Stimulated activated CD4-positive, alpha-beta T cell treated with anti-CD3 and anti-CD28 coated beads, Interleukin-2, amount 100 ng/mL, for 48 hours (primary cell): Measurements from ENCODE around the gene LMNTD2.

Experiments
- DNase-seq, 2 donors: peaks; one replicate each; pipeline ENCODE4 v3.0.0-alpha.2; 2020

LMNTD2 gene

DNA sequence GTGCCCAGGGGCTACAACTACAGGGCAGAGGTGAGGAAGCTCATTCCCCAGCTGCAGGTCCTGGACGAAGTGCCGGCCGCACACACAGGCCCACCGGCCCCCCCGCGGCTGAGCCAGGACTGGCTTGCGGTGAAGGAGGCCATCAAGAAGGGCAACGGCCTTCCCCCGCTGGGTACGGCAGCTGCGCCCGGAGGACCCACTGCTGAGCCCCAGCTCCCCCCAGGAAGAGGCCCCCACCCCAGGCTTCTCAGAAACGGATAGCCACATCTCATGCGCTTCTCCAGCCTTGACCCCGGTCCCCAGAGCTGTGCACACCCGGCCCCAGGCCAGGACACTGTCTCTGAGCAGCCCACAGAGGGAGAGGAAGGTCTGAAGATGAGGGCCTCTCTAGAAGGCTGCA, 9.4 kb downstream of the LMNTD2 start:
- no peak for DNase-seq

DNA sequence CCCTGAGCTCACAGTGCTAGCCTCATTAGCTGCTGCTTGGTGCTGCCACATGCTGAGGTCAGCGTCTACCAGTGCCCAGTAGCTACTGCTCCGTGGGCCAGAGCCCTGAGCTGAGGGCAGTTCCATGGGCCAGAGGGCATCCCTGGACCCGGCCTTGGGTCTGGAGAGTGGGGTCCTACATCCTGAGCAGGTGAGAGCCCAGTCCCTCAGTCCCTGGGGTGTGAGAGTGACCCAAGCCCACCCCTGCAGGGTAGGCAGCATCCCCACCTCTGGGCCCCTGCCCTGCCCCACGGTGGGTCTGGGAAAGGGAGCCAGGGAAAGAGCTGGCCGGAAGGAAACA, 9.8 kb downstream of the LMNTD2 start:
- DNase-seq = no peak

DNA sequence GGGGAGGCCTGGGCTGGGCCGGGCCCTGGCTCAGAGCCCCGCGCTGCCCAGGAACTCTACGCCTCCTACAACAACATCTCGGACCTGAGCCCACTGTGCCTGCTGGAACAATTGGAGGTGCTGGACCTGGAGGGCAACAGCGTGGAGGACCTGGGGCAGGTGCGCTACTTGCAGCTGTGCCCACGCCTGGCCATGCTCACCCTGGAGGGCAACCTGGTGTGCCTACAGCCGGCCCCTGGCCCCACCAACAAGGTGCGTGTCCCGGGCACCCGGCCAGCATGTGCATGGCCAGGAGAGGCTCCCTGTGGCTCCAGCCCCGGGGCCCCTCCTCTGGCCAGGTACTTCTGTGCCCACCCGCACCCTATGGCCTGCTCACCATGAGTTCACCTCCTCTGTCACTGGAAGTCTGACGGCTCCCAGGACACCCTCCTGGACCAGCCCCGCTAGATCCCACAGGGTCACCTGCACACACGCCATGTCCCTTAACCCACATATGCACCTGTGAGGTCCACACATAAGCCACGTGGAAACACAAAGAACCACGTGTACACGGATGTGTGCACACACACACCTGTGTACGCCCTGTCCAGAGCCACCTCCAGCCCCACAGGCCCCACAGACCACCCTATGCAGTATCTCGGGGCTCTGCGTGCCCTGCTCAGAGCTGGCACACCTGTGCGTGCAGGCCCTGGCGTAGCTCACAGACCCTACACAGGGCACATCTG, 10.4 kb downstream of the LMNTD2 start:
- no peak for DNase-seq

DNA sequence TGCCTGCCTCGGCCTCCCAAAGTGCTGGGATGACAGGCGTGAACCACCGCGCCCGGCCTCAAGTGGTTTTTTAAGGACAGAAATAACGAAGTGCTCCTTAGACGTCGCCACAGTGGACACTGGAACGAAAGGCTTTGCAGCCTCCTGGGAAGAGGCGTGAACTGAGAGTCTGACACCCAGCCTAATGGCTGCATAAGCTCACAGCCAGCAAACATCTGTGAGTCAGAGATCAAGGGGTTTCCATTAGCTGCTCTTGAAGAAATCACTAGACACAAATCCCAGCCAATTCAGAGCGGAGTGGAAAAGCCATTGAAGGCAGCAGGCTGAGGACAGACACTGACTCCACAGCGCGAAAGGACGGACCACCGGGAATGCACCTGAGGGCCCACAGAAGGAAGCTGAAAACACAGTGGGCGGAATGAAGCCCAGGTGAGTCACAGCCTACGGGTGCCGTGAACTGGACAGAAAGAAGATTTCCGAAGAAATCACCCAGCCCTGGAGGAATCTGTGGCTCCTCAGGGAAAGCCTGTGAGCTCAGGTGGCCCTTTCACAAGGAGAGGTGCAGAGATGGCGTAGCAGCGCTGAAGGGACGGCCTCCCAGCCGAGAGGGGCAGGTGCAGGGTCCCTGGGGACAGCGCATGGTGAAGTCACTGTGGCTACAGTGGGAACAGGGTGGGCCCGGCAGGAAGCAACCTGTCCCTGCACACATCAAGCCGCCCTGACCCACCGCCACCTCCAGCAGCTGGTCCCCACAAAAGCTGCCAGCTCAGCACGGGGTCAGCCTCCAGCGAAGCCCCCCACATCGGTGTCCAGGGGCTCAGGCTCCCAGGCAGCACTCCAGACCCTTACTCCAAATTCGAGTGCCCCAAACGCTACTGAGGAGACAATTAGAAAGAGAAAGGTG, 11.6 kb downstream of the LMNTD2 start:
- DNase-seq = no peak

DNA sequence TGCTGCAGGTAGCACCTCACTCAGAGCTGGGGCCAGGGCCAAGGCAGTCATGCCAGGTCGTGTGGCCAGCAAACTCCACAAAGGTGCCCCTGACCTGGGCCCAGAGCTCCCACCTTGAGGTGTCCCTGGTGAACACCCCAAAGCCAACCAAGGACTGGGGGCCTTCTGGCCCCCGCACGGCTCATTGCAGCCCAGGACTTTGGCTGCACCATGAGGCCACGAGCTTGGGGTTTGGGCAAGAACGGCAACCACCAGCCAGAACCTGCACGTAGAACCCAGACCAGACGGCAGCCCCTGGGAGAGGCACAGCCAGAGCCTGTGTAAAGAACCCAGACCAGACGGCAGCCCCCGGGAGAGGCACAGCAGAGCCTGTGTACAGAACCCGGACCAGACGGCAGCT, 15.4 kb downstream of the LMNTD2 start:
- no peak for DNase-seq

DNA sequence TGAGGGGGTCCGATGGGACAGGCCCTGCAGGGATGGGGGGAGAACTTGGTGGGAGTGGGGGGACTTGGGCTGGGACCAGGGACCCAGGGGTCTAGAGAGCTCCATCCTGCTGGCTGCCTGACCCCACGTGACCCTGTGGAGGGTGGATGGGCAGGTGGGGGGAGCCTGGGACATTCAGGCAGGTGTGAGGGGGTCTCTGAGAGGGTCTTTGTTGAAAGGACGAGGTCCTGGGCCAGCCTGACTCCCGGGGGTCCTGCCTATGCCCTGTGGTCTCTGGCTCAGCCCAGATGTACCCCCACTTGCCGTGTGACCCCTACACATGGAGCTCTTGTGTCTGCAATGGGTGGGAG, 15.7 kb downstream of the LMNTD2 start:
- DNase-seq = no peak

DNA sequence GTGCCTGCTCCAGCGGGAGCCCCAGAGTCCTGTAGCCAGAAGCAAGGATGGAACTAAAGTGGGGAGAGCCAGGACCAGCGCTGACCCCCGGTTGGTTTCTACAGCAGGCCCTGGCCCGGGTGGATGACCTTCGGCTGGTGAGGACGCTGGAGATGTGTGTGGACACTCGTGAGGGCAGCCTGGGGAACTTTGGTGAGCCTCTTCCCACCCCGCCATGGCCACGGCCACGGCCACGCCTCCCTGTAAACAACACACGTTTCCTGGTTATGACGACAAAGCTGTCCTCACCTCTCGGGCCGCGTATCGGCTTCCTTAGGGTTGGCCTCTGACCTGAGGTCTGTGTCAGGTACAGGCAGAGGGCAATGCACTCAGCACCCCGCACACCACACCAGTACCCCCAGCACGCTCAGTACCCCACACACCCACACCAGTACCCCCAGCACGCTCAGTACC, 19.1 kb downstream of the LMNTD2 start:
- no peak for DNase-seq

DNA sequence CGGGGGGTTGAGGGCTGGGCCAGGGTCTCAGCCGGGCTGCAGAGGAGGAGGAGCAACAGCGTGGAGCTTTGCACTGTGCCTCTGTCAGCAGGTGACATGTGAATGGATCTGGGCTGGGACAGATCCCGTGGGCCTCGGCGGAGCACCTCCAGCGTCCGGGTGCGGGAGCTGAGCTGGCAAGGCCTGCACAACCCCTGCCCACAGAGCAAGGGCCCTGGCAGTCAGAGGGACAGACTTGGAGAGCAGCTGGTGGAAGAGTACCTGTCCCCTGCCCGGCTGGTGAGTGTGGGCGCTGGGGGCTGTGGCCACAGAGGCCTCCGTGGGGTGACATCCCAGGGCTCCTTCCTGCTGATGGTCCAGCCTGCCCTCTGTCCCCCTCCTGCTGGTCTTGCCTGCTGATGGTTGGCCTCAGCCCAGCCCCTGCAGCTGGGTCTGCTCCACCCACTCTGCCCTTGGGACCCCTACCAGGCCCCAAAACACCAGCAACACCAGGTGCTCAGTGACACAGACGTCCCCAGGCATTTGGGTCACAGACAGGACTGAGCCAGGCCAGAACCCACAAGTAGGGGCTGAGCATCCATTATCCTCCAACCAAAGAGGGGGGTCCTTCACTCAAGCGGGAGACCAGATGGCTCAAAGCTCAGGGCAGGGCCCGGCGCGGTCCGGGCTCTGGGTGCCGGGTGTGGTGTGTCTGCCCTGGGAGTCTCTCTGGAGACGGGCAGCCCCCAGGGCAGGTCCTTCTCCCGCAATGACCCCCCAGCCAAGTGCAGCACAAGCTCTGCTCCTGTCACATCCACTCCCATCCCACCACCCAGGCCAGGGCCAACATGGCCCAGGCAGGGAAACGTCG, 19.7 kb downstream of the LMNTD2 start:
- no peak for DNase-seq

DNA sequence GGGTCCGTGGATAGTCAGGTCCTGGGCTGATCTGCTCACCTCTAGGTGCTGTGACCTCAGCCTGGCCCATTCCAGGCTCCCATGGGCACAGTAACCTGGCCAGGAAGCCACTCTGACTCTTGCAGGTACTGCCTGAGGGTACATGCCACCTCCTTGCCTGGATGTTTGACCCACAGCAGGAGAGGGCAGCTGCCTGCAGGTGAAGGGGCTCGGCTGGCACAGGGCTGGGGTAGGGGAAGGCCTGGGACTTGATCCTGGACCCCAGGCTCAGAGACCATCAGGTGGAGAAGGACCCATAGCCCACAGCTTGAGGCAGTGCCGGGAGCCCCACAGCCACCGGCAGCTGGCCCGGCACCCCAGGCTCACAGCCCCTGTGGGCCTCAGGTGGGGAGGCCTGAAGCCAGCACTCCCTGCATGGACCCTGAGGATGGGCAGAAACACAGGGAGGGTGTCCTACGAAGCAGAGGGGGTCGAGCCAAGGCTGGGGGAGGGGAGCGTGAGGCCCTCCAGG, 20.5 kb downstream of the LMNTD2 start:
- DNase-seq = no peak

DNA sequence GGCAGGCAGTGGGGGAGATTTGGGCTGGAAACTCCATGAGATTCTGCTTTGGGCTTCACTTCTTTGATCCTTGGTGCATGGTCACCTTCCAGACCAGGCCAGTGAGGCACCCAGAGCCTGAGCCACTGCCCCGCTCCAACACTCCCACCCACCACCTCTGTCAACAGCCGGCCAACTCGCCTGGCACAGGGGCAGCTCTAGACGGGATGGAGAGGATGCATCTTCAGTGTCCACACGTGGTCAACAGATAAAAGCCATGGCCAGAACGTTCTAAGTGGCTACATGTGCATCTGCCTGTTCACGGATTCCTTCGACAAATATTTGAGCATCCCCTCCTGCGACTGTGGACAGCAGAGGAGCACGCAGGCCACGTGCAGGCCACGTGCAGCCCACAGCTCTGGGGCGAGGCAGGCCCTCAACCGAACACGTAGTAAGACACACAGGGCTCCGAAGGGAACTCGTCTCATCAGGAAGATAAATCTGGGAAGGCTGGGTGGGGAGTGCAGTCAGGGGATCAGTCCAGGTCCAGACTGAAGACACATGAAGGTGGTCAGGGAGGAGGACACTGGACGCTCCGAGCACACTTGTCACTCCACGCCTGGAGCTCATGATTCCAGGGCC, 22.0 kb downstream of the LMNTD2 start:
- DNase-seq = no peak

DNA sequence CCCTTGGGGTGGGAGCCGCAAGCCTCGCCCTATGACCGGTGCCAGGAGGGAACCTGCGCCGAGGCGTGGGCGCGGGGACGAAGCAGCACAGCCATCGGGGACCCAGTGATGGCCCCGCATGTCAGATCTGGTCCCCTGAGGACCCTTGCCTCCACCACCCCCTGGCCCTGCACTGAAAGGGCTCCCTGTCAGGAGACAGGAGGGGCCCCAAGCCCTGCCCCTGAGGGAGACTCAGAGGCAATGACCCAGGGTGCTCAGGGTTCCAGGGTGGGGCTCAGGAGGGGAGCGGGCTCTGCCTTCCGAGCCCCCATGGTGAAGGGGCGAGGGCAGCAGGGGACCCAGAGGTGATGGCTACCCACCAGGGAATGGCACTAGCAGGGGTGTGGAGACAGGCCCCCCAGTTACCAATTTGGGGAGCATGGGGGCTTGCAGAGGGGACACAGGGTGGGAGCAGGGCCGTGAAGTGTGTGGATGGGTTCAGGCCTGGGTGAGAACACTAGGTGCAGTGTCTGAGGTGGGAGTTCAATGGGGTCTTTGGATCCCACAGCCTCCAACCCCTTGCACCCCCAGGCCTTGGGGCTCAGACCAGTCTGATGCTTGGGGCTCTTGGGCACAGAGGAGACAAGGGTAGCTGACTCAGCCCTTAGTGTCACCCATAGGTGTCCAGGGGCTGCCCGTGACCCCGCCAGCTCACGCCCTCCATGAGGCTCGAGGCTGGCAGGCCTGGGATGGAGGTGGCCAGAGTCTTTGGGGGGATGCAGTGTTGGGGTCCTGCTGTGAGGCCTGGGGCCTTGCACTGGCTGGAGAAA, 22.7 kb downstream of the LMNTD2 start:
- no peak for DNase-seq

DNA sequence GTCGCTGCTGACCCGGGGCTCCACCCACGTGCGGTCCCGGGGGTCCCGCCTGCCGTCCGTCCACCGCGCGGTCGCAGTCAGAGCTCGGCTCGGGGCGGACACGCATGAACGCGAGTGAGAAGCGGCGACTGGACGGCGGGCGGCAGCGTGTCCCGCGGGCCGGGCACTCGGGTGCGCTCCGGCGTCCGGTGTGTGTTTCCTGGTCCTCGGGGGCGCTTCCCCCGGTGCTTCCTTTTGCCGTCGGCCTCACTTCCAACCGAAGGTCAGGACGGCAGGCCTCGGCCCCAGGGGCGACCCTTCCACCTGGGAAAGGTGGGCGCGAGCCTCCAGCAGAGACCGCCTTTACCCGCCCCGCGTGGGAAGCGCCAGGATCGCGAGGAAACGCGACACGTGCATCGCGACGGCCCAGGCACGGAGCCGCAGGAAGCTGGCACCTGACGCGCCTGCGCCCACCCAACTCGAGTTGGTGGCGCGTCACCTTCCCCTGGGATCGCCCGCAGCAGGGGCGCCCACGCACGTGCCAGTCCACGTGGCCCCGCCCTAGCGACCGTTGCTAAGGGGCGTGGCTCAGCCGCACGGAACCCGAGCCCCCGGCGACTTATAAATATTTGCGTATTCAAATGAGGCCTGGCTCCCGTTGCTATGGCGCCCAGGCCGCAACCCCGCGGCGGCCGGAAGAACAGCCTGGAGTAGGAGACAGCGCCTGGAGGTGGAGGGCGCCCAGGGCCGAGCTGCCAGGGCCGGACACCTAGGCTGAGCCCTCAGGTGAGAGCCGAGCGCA, 23.5 kb downstream of the LMNTD2 start, which contains the start of gene LRRC56:
Gene LRRC56, plus strand, starts transcription at position 687 of the 781 bp plus-strand sequence. CDS start 3,158 bp downstream, outside the sequence.
- peak; percentile 87 to 89 for DNase-seq

DNA sequence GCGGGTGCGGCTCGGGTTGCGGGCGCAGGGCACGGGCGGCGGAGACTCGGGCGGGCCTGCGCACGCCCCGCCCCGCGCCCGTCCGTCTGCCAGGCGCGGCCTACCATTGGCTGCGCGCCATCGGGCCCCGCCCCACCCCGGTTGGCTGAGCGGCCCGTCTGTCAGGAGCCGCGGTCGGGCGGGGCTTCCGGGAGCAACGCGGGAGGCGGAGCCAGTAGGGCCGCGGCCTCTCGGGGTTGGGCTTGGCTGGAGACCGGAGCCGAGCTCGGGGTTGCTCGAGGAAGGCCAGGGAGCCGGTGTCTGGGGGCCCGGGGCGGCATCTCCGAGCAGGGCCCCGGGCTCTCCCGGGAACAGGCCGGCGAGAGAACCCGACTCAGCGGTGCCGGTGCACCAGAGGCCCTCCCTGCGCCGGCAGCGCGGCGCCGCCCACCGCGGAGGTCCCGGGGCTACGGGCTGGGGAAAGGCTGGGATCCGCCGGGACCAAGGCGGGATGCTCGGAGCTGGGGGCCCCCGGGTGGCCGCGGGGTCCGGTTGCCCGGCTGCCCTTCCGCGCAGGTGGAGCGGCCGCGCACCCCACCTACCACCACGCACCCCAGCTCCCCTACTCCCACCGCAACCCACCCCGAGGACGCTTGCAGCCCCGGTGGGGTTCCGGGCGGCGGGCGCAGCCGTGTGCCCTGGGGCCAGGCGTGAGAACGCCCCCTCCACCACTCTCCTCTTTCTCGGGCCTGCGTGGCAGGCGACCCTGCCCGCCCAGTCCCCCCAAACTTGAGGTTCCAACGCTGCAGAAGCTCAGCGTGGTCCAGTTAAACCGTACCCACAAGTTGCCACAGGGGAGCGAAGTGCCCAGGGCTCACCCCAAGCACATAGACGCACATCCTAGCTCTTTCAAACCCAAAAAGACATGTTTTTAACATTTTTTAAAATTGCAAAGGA, 24.8 kb downstream of the LMNTD2 start, which contains the start of gene HRAS:
Gene HRAS, minus strand, starts transcription at position 58 of the 936 bp plus-strand sequence.
- peak; percentile 95 to 97 for DNase-seq

DNA sequence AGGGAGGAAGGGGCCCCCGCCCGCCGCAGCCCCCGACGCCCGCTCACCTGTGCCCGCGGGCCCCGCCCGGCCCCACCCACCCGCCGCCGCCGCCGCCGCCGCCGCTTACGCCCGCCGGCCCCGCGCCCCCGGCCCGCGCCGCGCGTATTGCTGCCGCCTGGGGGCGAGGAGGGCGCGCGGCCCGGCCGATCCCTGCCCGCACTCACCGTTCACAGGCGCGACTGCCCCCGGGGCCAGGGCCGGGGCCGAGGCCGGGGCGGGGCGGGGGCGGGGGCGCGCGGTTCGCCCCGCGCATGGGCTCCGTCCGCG, 25.4 kb downstream of the LMNTD2 start:
- DNase-seq = no peak

DNA sequence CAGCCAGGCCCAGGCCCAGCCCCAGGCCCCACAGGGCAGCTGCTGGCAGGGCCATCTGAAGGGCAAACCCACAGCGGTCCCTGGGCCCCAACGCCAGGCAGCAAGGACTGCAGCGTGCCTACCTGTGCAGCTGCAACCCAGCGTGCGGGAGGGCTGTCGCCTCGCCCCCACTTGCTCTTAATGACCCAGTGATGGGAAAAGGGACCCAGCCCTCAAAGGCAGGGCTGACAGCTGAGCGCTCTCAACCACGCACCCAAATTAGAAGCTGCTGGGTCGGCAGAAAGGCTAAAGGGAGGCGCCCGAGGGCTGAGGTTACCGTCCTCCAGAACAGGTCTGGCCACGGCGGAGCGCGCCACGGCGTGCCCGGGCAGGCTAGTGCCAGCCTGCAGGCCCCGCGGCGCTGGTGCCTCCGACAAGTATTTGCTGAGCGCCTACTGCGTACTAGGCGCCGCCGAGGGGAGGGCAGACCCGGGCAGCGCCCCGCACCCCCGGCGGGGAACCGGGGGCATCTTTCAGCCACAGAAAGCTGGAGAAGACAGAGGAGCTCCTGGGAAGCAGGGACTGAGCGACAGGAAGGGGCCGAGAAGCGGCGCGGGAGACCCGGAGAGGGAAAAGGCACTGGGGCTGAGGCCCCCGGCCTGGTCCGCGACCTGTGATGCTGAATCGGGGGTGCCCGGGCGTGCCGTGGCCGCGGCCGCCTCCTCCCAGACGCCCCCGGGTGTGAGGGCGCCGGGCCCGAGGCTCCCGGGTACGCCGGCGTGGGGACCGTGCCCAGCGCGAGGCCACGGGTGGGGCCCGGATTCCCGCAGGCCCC, 25.9 kb downstream of the LMNTD2 start:
- DNase-seq = peak in 1 of 2 donors; percentile 37

DNA sequence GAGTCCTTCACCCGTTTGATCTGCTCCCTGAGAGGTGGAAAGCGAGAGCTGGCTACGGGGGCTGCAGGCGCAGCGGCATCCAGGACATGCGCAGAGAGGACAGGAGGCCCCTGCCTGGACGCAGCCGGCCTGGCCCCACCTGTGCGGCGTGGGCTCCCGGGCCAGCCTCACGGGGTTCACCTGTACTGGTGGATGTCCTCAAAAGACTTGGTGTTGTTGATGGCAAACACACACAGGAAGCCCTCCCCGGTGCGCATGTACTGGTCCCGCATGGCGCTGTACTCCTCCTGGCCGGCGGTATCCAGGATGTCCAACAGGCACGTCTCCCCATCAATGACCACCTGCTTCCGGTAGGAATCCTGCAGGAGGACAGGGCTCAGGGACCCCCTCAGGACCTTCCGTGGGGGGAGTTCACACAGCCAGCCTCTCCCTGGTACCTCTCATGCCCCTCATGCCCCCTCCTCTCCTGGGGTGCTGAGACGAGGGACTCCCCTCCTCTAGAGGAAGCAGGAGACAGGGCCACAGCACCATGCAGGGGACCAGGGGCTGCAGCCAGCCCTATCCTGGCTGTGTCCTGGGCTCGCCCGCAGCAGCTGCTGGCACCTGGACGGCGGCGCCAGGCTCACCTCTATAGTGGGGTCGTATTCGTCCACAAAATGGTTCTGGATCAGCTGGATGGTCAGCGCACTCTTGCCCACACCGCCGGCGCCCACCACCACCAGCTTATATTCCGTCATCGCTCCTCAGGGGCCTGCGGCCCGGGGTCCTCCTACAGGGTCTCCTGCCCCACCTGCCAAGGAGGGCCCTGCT, 26.7 kb downstream of the LMNTD2 start:
- no peak for DNase-seq

DNA sequence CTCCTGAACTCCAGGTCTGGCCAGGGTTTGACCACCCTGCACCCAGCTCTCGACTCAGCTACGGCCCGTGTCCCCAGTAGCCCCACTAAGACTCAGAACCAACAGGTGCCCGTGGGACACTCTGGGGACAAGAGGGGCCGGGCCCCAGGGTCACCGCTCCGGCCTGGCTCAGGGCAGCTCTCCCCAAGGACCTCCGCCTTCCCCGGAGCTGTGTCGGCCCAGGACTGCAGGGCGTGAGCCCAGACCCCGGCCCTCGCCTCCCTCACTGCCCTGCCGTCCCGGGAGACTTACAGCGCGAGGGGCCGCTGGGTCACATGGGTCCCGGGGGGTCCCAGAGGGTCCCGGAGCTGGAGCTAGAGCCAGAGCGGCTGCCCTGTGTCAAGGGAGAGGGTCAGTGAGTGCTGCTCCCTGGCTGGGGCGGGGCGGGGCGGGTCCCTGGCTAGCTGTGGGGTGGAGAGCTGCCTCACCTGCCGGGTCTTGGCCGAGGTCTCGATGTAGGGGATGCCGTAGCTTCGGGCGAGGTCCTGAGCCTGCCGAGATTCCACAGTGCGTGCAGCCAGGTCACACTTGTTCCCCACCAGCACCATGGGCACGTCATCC, 27.5 kb downstream of the LMNTD2 start:
- no peak for DNase-seq
